NCI-H128 (cell line): ENCODE measurements around the gene MYB.
A peak's percentile ranks its signal among the peaks of the same experiment; 100 is the strongest.
"Not testable (repeated sequence)": the region's sequence is repeated elsewhere in the genome, so short reads cannot be mapped to it uniquely, and the experiment has no call there.

ENCODE experiments used
- DNase-seq: peaks from one replicate; lab custom pipeline; 2025; ENCODE audit not compliant: unreplicated experiment; lab: John Stamatoyannopoulos, UW

The MYB gene

GRCh38 chr6:135163440-135163738 is 17.7 kb upstream of the MYB start:
- no peak for DNase-seq

GRCh38 chr6:135164387-135164786 is 16.7 kb upstream of the MYB start:
- not testable (repeated sequence) for DNase-seq

- DNase-seq: no peak
Observed at GRCh38 chr6:135165031-135165430, 16.1 kb upstream of the MYB start.

GRCh38 chr6:135166515-135166914 is 14.6 kb upstream of the MYB start:
- DNase-seq: no peak

GRCh38 chr6:135167617-135168016 is 13.5 kb upstream of the MYB start:
- DNase-seq: no peak

GRCh38 chr6:135168766-135169165 is 12.3 kb upstream of the MYB start:
- DNase-seq: no peak

- DNase-seq: no peak
Observed at GRCh38 chr6:135170238-135170637, 10.9 kb upstream of the MYB start.

GRCh38 chr6:135170849-135171248 is 10.3 kb upstream of the MYB start:
- no peak for DNase-seq

- no peak for DNase-seq
Observed at GRCh38 chr6:135173242-135173988, 7.7 kb upstream of the MYB start.

- DNase-seq: no peak
Observed at GRCh38 chr6:135173989-135174484, 7.1 kb upstream of the MYB start.

GRCh38 chr6:135176058-135176457 is 5.0 kb upstream of the MYB start:
- DNase-seq: no peak

- no peak for DNase-seq
Observed at GRCh38 chr6:135176464-135176863, 4.6 kb upstream of the MYB start.

- no peak for DNase-seq
Observed at GRCh38 chr6:135179372-135179771, 1.7 kb upstream of the MYB start.

GRCh38 chr6:135179920-135180541 is 1.1 kb upstream of the MYB start:
- no peak for DNase-seq

GRCh38 chr6:135181333-135182070 is 394 bp downstream of the MYB start:
- no peak for DNase-seq

- no peak for DNase-seq
Observed at GRCh38 chr6:135182071-135183001, 1.2 kb downstream of the MYB start.

- peak; percentile 33 for DNase-seq
Observed at GRCh38 chr6:135183002-135183531, 2.0 kb downstream of the MYB start.

GRCh38 chr6:135183532-135184440 is 2.7 kb downstream of the MYB start:
- no peak for DNase-seq

GRCh38 chr6:135185483-135185882 is 4.4 kb downstream of the MYB start:
- no peak for DNase-seq

GRCh38 chr6:135186255-135186654 is 5.1 kb downstream of the MYB start:
- no peak for DNase-seq
